GM12878 (cell line): ENCODE results near the gene UGT2A3. TPM values are rescaled to one million over a fixed set of nuclear protein-coding genes. Genes with fewer than 3 reads are reported as not detected.

ENCODE experiments used
- ATAC-seq: fragments of 200-7000 bp; cut with Tn5 transposase; 3 replicates; pipeline ENCODE4 v1.9.1; 2020; ENCODE audit warnings: mild to moderate bottlenecking, moderate library complexity
- BruUV-seq: library from RNA; stranded (reverse); fragments of 400-500 nt; replicated peaks from 2 replicates; lab custom pipeline; 2021; lab: Mats Ljungman, UMichigan
- CTCF ChIA-PET: fragments of 300-600 bp; sonication (Branson Sonifier 250); formaldehyde crosslinking; extraction: SDS; loops from one replicate; lab custom pipeline; 2021; ENCODE audit warnings: inconsistent platforms; lab: Yijun Ruan, JAX
- POLR2A ChIA-PET: fragments of 350-600 bp; formaldehyde crosslinking; extraction: SDS; loops from one replicate; lab custom pipeline; 2021; ENCODE audit warnings: inconsistent platforms; lab: Charles Lee
- RAD21 ChIA-PET: fragments of 300-600 bp; sonication (Branson Sonifier 250); formaldehyde crosslinking; loops from one replicate; lab custom pipeline; 2023; ENCODE audit warnings: antibody characterized with exemption; ENCODE audit not compliant: unreplicated experiment; lab: Charles Lee
- SMC1A ChIA-PET: fragments of 300-600 bp; sonication (Branson Sonifier 250); formaldehyde crosslinking; loops from one replicate; lab custom pipeline; 2023; ENCODE audit not compliant: unreplicated experiment, uncharacterized antibody; lab: Charles Lee
- DNase-seq: peaks from one replicate; pipeline ENCODE4 v3.0.0-alpha.2; 2011; ENCODE audit warnings: low read depth, low spot score
- FAIRE-seq: peaks from 3 replicates; lab custom pipeline; 2011; peaks lifted over from hg19 to GRCh38; lab: Jason Lieb, UNC
- H2AFZ ChIP-seq: 2 replicates; pipeline ENCODE4 v1.6.0; 2011; ENCODE audit warnings: low read depth, low read length, control low read depth; ENCODE audit not compliant: control insufficient read depth
- H3K27ac ChIP-seq: 2 replicates; pipeline ENCODE4 v1.5.1; 2011; ENCODE audit warnings: control low read depth; ENCODE audit not compliant: control insufficient read depth, insufficient read depth
- H3K27me3 ChIP-seq, 2 experiments: replicated peaks in 1 of 2; 2 replicates each; pipeline versions ENCODE4 v1.6.0 to v1.6.1; 2011; ENCODE audit warnings: low read length in 1 of 2; ENCODE audit not compliant: control insufficient read depth in 2 of 2, insufficient read depth in 2 of 2
- H3K36me3 ChIP-seq, 2 experiments: 2 replicates each; pipeline ENCODE4 v1.5.1; 2011; ENCODE audit warnings: low read length in 1 of 2; ENCODE audit not compliant: control insufficient read depth in 2 of 2, insufficient read depth in 2 of 2
- H3K4me1 ChIP-seq: 2 replicates; pipeline ENCODE4 v1.6.1; 2011; ENCODE audit warnings: mild to moderate bottlenecking, low read length, moderate library complexity, mixed read lengths; ENCODE audit not compliant: control insufficient read depth, insufficient read depth
- H3K4me2 ChIP-seq: 2 replicates; pipeline ENCODE4 v1.6.0; 2011; ENCODE audit warnings: control low read depth; ENCODE audit not compliant: control insufficient read depth, insufficient read depth
- H3K4me3 ChIP-seq: fragments of 200-600 bp; sonication (generic); 2 replicates; pipeline ENCODE4 v1.5.1; 2016
- H3K79me2 ChIP-seq: 2 replicates; pipeline ENCODE4 v1.6.0; 2011; ENCODE audit warnings: low read length; ENCODE audit not compliant: control insufficient read depth, insufficient read depth
- H3K9ac ChIP-seq: 2 replicates; pipeline ENCODE4 v1.8.0; 2011; ENCODE audit warnings: low read length, control low read depth, mixed read lengths; ENCODE audit not compliant: control insufficient read depth, insufficient read depth
- H3K9me3 ChIP-seq: replicated peaks from 3 replicates; pipeline ENCODE4 v1.5.1; 2011; ENCODE audit warnings: mild to moderate bottlenecking, low read length; ENCODE audit not compliant: control insufficient read depth, insufficient read depth
- H4K20me1 ChIP-seq: 2 replicates; pipeline ENCODE4 v1.6.0; 2011; ENCODE audit not compliant: control insufficient read depth, insufficient read depth
- CBX5 ChIP-seq: sonication (generic); IDR thresholded peaks from 2 replicates; pipeline ENCODE4 v1.6.1; 2016; ENCODE audit warnings: low read depth, moderate library complexity, mild to moderate bottlenecking, inconsistent platforms
- IKZF1 ChIP-seq: fragments of 450-650 bp; conservative IDR thresholded peaks from 2 replicates; pipeline ENCODE4 v1.6.1; 2017; ENCODE audit warnings: antibody characterized with exemption, mild to moderate bottlenecking
- MTA2 ChIP-seq: fragments of 450-650 bp; IDR thresholded peaks from 2 replicates; pipeline ENCODE4 v1.6.1; 2016; ENCODE audit warnings: low read depth, mild to moderate bottlenecking, moderate library complexity
- MYB ChIP-seq: fragments of 150-350 bp; IDR thresholded peaks from 2 replicates; pipeline ENCODE4 v1.6.1; 2014; ENCODE audit warnings: mild to moderate bottlenecking, low read depth, low read length, borderline replicate concordance
- RFX5 ChIP-seq: IDR thresholded peaks from 2 replicates; pipeline ENCODE4 v1.6.1; 2011; ENCODE audit warnings: low read depth, low read length, improper control_type of control experiment
- SMAD1 ChIP-seq: fragments of 450-650 bp; IDR thresholded peaks from 2 replicates; pipeline ENCODE4 v1.6.1; 2018; ENCODE audit warnings: mild to moderate bottlenecking, low read depth; ENCODE audit not compliant: partially characterized antibody
- ZNF274 ChIP-seq: IDR thresholded peaks from one replicate; pipeline ENCODE4 v1.8.0; 2011; ENCODE audit not compliant: insufficient read length, insufficient read depth
- ZNF687 ChIP-seq: fragments of 450-650 bp; IDR thresholded peaks from 2 replicates; pipeline ENCODE4 v1.6.1; 2017; ENCODE audit warnings: mild to moderate bottlenecking, moderate library complexity
- WGBS: methylation state at CpG from one replicate; pipeline ENCODE4 v1.1.6; 2016; ENCODE audit warnings: low lambda C conversion rate; ENCODE audit not compliant: insufficient replicate concordance, insufficient coverage; ENCODE audit errors: missing lambda C conversion rate; 5-methylcytosine and 5-hydroxymethylcytosine counted together
- in situ Hi-C: fragments of 300-500 bp; cut with MboI; formaldehyde crosslinking; loops from 9 replicates; pipeline ENCODE4 v1.14.3; 2018; ENCODE audit warnings: mixed read lengths
- intact Hi-C: fragments of 100-400 bp; cut with micrococcal nuclease; formaldehyde crosslinking; loops from one replicate; pipeline ENCODE4 v1.14.2; 2022; ENCODE audit not compliant: unreplicated experiment
- polyA plus RNA-seq, 11 experiments: library from polyadenylated mRNA; depleted of rRNA in 4 of 11; unstranded in 6 of 11; stranded (reverse) in 5 of 11; fragments of >200 nt; fragmentation: Nextera tagmentation in 4 of 11; fragmentation: Illumina TruSeq in 1 of 11; extraction: Ambion mirVana in 4 of 11; extraction: Trizol in 1 of 11; gene quantifications; 1 replicate in 1 of 11; 2 replicates in 10 of 11; pipeline versions ENCODE4 v1.2.1 to v1.2.3, GENCODE V29; 2011 to 2016; ENCODE audit warnings: inconsistent platforms in 2 of 11, missing spikeins in 2 of 11, low read depth in 1 of 11
- total RNA-seq, 4 experiments: library from RNA; depleted of rRNA in 3 of 4; stranded (reverse); fragments of >200 nt in 3 of 4; fragmentation: Illumina TruSeq in 1 of 4; extraction: Trizol in 1 of 4; gene quantifications; 2 replicates each; pipeline versions ENCODE4 v1.2.1 to v1.2.3, GENCODE V29; 2013 to 2021
- TF ChIP-seq, protein P1 (sequence below): fragments of 450-650 bp; formaldehyde crosslinking; IDR thresholded peaks from 2 replicates; pipeline ENCODE4 v1.4.0; 2022; ENCODE audit warnings: mild to moderate bottlenecking, moderate library complexity
- TF ChIP-seq, protein P2 (sequence below): IDR thresholded peaks from 2 replicates; pipeline ENCODE4 v1.6.1; 2011; ENCODE audit warnings: mild to moderate bottlenecking, low read depth, low read length, moderate library complexity; ENCODE audit not compliant: insufficient replicate concordance

UGT2A3 gene
- total and polyA plus RNA-seq, 10 of the 15 experiments (the other 5 are each of a cell fraction or from before 2014, with no cell fraction given), result 0.04 to 0.18 (median 0.09) TPM; not detected in 2

- TF ChIP-seq IKZF1 (no peak), MTA2 (no peak)
These were observed 1.5 kb upstream of the UGT2A3 start (continued) for GRCh38 chr4:68953056-68953596.

DNA sequence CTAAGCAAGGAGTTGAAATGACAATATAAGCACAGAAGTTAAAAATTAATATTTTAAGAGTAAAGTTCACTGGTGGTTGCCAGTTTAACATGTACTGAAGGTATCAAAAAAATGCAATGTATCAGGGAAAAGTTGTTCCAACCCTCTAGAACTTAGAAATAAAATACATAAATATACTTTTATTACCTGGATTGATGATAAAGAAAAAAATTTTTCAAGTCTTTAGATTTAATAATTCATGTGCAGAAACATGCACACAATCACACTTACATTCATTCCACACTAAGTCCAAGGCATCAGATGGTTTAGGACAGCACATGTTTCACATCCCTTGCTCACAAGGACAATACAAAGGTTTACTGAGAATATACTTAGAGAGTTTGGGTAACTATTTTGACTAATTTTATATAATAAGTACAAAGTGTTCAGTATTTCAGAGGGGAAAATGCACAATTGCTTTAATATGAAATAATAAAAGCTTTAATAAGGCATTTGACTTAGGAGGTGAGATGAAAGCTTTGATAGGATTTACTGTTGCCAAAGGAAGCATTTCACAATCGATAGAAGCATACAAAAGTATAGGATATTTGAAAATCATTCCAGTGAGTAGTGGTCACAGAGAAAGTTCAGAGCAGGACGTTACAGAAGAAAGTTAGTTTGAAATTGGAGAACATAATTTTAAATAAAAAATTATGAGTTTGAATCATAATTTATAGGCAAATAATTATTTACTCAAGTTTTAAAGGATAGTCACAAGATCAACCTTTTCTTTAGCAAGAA, 392 bp upstream of the UGT2A3 start:
- ChIA-PET CTCF (interaction anchor here (1.1 to 1.3 kb wide), 2 partner anchors 47 to 72 kb away, joined by 3 to 7 read pairs; no protein-coding TSS in a partner anchor), POLR2A (interaction anchor here (1.1 to 2.1 kb wide), 3 partner anchors 7 to 99 kb away, joined by 3 to 6 read pairs (median 3); no protein-coding TSS in a partner anchor), SMC1A (interaction anchor here (0.9 to 2.1 kb wide), 7 partner anchors 8 to 98 kb away, joined by 3 to 9 read pairs (median 4); no protein-coding TSS in a partner anchor), RAD21 (interaction anchor here (0.9 to 3.4 kb wide), 7 partner anchors 9 to 106 kb away, joined by 3 to 10 read pairs (median 6); no protein-coding TSS in a partner anchor)
- peak; percentile 41 for ATAC-seq
- Histone ChIP-seq H3K4me3 (no peak overlapping the region), H3K4me2 (no peak overlapping the region), H3K9ac (no peak overlapping the region), H3K9me3 (no peaks in the 10 kb centered on the region), H2AFZ (no peak overlapping the region), H3K4me1 (no peaks in the 10 kb centered on the region), H3K79me2 (no peaks in the 10 kb centered on the region), H3K27ac (no peak overlapping the region), H4K20me1 (no peaks in the 10 kb centered on the region), H3K36me3 (no peaks in the 10 kb centered on the region), H3K27me3 (no peaks in the 10 kb centered on the region)
- intact Hi-C loops, result no loop called here
- DNase-seq, result no peak
- in situ Hi-C loops, result no loop called here
- WGBS, result 0% methylated on average over 2 of the region's 2 CpGs
- FAIRE-seq, result no peak
- BruUV-seq, result no TSS peak
- TF ChIP-seq MYB (no peak), CBX5 (no peak), RFX5 (no peak), MTA2 (no peak), ZNF274 (no peak), ZNF687 (no peak), SMAD1 (no peak)
- TF ChIP-seq, protein P1, sequence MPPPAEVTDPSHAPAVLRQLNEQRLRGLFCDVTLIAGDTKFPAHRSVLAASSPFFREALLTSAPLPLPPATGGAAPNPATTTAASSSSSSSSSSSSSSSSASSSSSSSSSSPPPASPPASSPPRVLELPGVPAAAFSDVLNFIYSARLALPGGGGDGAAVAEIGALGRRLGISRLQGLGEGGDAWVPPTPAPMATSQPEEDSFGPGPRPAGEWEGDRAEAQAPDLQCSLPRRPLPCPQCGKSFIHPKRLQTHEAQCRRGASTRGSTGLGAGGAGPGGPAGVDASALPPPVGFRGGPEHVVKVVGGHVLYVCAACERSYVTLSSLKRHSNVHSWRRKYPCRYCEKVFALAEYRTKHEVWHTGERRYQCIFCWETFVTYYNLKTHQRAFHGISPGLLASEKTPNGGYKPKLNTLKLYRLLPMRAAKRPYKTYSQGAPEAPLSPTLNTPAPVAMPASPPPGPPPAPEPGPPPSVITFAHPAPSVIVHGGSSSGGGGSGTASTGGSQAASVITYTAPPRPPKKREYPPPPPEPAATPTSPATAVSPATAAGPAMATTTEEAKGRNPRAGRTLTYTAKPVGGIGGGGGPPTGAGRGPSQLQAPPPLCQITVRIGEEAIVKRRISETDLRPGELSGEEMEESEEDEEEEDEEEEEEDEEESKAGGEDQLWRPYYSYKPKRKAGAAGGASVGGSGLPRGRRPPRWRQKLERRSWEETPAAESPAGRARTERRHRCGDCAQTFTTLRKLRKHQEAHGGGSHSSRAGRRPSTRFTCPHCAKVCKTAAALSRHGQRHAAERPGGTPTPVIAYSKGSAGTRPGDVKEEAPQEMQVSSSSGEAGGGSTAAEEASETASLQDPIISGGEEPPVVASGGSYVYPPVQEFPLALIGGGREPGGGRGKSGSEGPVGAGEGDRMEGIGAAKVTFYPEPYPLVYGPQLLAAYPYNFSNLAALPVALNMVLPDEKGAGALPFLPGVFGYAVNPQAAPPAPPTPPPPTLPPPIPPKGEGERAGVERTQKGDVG, result no peak
- TF ChIP-seq, protein P2, sequence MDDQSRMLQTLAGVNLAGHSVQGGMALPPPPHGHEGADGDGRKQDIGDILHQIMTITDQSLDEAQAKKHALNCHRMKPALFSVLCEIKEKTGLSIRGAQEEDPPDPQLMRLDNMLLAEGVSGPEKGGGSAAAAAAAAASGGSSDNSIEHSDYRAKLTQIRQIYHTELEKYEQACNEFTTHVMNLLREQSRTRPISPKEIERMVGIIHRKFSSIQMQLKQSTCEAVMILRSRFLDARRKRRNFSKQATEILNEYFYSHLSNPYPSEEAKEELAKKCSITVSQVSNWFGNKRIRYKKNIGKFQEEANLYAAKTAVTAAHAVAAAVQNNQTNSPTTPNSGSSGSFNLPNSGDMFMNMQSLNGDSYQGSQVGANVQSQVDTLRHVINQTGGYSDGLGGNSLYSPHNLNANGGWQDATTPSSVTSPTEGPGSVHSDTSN, result no peak
